HL-60 (cell line): Measurements from ENCODE around the gene ADSS1.

Source experiments
- DNase-seq, 2 experiments: peaks; one replicate each; pipeline ENCODE4 v3.0.0-alpha.2; 2010 to 2020; ENCODE audit warnings: low read depth in 1 of 2, low spot score in 1 of 2
- H3K27ac ChIP-seq: fragments of 250-450 bp; sonication (Bioruptor Pico); replicated peaks from 2 replicates; pipeline ENCODE4 v1.5.1; 2020; ENCODE audit warnings: mild to moderate bottlenecking, moderate library complexity
- H3K27me3 ChIP-seq: fragments of 250-450 bp; sonication (Bioruptor Pico); 2 replicates; pipeline ENCODE4 v1.5.1; 2021; ENCODE audit warnings: mild to moderate bottlenecking, moderate library complexity; ENCODE audit not compliant: insufficient read depth, poor library complexity, severe bottlenecking
- H3K4me3 ChIP-seq: replicated peaks from 2 replicates; pipeline ENCODE4 v1.5.1; 2011; ENCODE audit warnings: mild to moderate bottlenecking, control low read depth, low read length; ENCODE audit not compliant: insufficient read depth
- GABPA ChIP-seq: IDR thresholded peaks from 2 replicates; pipeline ENCODE4 v1.6.1; 2012; ENCODE audit warnings: low read depth
- POLR2AphosphoS5 ChIP-seq: IDR thresholded peaks from 2 replicates; pipeline ENCODE4 v1.6.1; 2012; ENCODE audit warnings: low read depth
- SPI1 ChIP-seq: IDR thresholded peaks from 2 replicates; pipeline ENCODE4 v1.6.1; 2012; ENCODE audit warnings: low read depth, mild to moderate bottlenecking, borderline replicate concordance
- TF ChIP-seq, protein P1 (sequence below): IDR thresholded peaks from one replicate; pipeline ENCODE4 v1.5.1; 2011; ENCODE audit warnings: low read length, control low read depth, inconsistent platforms; ENCODE audit not compliant: insufficient read depth
- TF ChIP-seq, protein P2 (sequence below): IDR thresholded peaks from 2 replicates; pipeline ENCODE4 v1.6.1; 2012; ENCODE audit warnings: low read depth; ENCODE audit not compliant: insufficient replicate concordance

ADSS1 gene

DNA sequence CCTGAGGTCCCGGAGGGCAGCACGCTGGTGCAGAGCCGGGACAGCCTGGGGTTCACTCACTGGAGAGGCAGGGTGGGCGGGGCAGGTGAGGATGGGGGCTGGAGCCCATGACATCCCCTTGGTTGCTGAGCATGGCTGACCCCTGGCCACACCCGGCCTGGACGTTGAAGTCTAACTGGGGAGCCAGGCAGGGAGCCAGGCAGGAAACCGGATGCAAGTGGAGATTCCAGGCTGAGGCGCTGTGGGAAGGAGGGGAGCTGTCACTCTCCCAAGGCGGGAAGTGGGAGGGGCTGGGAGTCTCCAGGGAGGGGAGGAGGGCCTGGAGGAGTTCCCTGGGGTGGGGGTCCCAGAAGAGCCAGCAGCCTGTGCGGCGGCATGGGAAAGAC lies 42.3 kb upstream of the ADSS1 start:
- no peak for DNase-seq
- Histone ChIP-seq H3K27ac (no peak overlapping the region), H3K27me3 (no peaks in the 10 kb centered on the region), H3K4me3 (no peak overlapping the region)
- TF ChIP-seq, protein P1, sequence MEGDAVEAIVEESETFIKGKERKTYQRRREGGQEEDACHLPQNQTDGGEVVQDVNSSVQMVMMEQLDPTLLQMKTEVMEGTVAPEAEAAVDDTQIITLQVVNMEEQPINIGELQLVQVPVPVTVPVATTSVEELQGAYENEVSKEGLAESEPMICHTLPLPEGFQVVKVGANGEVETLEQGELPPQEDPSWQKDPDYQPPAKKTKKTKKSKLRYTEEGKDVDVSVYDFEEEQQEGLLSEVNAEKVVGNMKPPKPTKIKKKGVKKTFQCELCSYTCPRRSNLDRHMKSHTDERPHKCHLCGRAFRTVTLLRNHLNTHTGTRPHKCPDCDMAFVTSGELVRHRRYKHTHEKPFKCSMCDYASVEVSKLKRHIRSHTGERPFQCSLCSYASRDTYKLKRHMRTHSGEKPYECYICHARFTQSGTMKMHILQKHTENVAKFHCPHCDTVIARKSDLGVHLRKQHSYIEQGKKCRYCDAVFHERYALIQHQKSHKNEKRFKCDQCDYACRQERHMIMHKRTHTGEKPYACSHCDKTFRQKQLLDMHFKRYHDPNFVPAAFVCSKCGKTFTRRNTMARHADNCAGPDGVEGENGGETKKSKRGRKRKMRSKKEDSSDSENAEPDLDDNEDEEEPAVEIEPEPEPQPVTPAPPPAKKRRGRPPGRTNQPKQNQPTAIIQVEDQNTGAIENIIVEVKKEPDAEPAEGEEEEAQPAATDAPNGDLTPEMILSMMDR: no peak
- no peak for TF ChIP-seq POLR2AphosphoS5
- TF ChIP-seq SPI1: no peak
- no peak for TF ChIP-seq GABPA
- TF ChIP-seq, protein P2, sequence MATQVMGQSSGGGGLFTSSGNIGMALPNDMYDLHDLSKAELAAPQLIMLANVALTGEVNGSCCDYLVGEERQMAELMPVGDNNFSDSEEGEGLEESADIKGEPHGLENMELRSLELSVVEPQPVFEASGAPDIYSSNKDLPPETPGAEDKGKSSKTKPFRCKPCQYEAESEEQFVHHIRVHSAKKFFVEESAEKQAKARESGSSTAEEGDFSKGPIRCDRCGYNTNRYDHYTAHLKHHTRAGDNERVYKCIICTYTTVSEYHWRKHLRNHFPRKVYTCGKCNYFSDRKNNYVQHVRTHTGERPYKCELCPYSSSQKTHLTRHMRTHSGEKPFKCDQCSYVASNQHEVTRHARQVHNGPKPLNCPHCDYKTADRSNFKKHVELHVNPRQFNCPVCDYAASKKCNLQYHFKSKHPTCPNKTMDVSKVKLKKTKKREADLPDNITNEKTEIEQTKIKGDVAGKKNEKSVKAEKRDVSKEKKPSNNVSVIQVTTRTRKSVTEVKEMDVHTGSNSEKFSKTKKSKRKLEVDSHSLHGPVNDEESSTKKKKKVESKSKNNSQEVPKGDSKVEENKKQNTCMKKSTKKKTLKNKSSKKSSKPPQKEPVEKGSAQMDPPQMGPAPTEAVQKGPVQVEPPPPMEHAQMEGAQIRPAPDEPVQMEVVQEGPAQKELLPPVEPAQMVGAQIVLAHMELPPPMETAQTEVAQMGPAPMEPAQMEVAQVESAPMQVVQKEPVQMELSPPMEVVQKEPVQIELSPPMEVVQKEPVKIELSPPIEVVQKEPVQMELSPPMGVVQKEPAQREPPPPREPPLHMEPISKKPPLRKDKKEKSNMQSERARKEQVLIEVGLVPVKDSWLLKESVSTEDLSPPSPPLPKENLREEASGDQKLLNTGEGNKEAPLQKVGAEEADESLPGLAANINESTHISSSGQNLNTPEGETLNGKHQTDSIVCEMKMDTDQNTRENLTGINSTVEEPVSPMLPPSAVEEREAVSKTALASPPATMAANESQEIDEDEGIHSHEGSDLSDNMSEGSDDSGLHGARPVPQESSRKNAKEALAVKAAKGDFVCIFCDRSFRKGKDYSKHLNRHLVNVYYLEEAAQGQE: no peak

DNA sequence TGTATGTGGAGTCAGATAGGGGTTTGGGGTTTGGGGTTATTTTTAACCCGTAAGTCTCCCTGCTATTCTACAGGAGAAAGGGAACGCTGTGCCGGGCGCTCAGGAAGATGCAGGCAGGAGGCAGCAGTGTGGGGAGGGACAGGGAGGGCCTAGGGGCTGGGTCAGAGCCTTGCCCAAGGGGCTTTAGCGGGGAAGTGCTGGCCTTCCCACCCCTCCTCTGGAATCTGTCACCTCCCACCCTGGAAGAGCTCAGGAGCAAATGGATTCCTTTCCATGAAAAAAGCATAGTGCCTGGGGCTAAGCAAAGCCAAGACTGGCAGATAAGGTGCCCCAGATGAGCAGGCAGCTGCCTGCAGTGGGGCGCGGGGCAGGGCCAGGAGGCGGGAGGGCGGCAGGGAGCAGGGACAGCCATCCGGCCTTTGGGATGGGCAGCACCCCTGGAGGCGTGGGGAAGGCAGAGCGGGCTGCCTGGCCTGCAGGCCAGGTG lies 41.9 kb upstream of the ADSS1 start:
- no peak overlapping the region for H3K27ac ChIP-seq
- TF ChIP-seq, protein P1: no peak
- no peak for TF ChIP-seq GABPA
- TF ChIP-seq POLR2AphosphoS5: no peak
- no peak for TF ChIP-seq SPI1
- TF ChIP-seq, protein P2: no peak
- H3K27me3 ChIP-seq: no peaks in the 10 kb centered on the region
- no peak for DNase-seq
- H3K4me3 ChIP-seq: no peak overlapping the region

DNA sequence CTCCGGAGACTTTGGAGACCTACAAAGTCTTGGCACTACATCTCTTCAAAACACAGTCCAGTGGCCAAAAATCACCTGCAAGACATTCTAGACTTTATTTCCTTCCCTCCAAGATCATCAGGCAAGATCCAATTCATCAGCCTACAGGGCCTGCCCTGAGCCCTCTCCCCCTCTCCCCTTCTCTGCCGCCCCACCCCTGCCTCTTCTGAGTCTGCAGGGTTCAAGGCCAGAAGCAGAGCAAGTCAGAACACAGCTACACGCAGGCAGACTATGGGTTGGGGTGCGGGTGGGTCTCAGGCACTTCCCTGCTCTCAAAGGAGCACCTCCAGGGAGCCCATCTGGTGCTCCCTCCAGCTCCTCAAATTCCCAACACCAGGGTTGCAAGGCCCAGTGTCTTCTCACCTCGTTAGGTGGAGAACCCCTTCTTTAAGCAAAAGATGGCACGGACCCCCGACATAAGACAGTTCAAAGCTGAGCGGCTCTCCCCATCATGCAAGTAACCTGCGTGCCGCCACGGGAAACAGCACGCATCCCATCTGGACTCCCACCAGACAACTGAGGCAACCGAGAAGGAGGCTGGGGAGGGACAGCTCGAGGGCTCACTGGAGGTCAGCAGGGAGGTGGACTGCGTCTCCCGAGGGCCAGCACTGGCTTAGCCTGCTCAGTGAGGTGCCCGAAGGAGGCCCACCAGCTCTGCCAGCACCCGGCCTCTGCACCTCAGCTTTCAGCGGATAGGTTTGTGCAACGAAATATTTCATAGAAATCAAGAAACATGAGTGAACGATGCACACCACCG lies 40.2 kb upstream of the ADSS1 start:
- H3K27ac ChIP-seq: no peak overlapping the region
- DNase-seq: no peak
- no peak for TF ChIP-seq GABPA
- TF ChIP-seq POLR2AphosphoS5: no peak
- TF ChIP-seq, protein P1: no peak
- TF ChIP-seq SPI1: no peak
- TF ChIP-seq, protein P2: no peak
- H3K4me3 ChIP-seq: no peak overlapping the region
- peaks cover 3% of the 10 kb centered on the region for H3K27me3 ChIP-seq
